T-helper 1 cell treated with Interleukin-12 subunit alpha and Interleukin-12 subunit beta and Interleukin-4 antibody, amounts not matched to agents 30 μg/mL and 1 μg/mL, for 36 hours (primary cell): ENCODE results near the gene HIVEP3.
A peak's percentile ranks its signal among the peaks of the same experiment; 100 is the strongest.

Experiments
- H3K27ac Mint-ChIP-seq: one replicate; pipeline ENCODE4 v1.8.0; 2021; ENCODE audit warnings: mild to moderate bottlenecking, mixed read lengths
- H3K27me3 Mint-ChIP-seq: one replicate; pipeline ENCODE4 v1.8.0; 2021; ENCODE audit warnings: low read depth, mixed read lengths
- H3K36me3 Mint-ChIP-seq: one replicate; pipeline ENCODE4 v1.8.0; 2021; ENCODE audit warnings: low read depth, mixed read lengths
- H3K4me1 Mint-ChIP-seq: one replicate; pipeline ENCODE4 v1.8.0; 2021; ENCODE audit warnings: low read depth, mixed read lengths
- H3K4me3 Mint-ChIP-seq: one replicate; pipeline ENCODE4 v1.8.0; 2021; ENCODE audit warnings: mild to moderate bottlenecking, moderate library complexity, mixed read lengths
- H3K9me3 Mint-ChIP-seq: one replicate; pipeline ENCODE4 v1.8.0; 2021; ENCODE audit warnings: mixed read lengths

Gene HIVEP3

DNA sequence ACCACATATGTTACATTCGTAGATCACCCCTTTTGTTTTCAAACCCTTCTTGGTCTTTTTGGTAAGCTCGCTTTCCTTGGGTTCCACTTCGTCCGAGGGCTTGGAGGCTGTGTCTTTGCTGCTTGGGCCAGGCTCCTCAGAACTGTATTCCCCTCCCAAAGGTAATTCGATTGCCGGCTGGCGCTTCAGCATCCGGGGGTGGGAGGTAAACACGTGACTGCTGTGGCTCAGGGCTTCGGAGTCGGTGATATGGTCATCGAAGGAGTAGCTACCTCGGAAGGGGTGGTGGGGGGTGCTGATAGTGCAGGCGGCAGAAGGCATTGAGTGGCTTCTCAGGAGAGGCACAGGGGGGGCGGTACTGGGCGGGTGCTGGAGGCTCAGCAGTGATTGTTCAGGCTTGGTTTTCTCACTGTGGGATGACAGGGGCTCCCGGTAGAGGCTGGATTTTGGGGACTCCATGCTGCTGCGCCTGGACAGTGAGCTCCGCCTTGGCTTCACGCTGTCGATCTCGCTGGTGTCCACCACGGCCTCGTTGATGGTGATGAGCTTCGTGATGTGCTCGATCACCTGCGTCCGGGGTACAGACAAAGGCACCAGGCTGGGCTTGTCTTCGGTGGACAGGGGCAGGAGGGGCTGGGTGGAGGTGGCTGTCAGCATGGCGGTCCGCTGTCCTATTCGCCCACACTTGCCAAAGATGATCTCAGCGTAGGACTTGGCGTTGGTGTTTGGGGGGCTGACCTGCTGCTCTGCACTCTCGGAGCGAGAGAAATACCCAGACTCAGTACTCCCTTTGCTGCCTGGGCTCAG lies 335.7 kb downstream of the HIVEP3 start:
- H3K9me3 Mint-ChIP-seq, result no peaks in the 10 kb centered on the region
- H3K27ac Mint-ChIP-seq, result no peak overlapping the region
- no peak overlapping the region for H3K4me3 Mint-ChIP-seq
- peaks cover 16% of the 10 kb centered on the region for H3K4me1 Mint-ChIP-seq
- no peaks in the 10 kb centered on the region for H3K27me3 Mint-ChIP-seq
- H3K36me3 Mint-ChIP-seq, result peaks cover 43% of the 10 kb centered on the region

DNA sequence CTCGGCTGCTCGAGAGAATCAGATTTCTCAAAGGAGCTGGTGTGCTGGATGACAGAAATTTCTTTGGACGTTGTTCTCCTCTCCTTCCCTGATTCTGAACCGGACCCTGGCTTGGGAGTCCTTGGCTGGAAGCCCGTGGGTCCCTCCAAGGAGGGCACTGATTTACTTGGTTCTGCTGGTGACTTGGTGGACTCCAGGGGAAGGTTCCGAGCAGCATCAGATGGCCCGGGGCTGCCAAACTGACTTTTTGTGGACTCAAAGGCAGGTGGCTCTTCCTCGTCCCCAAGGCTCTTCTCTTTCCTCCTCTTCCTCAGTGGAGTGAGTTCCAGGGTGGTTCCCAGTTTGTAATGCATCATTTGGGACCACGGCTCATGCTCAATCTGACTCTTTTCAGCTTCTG lies 336.4 kb downstream of the HIVEP3 start:
- Mint-ChIP-seq H3K9me3 (no peaks in the 10 kb centered on the region), H3K4me3 (no peak overlapping the region), H3K27ac (no peak overlapping the region), H3K27me3 (no peaks in the 10 kb centered on the region), H3K4me1 (peaks cover 19% of the 10 kb centered on the region), H3K36me3 (peaks cover 41% of the 10 kb centered on the region)

DNA sequence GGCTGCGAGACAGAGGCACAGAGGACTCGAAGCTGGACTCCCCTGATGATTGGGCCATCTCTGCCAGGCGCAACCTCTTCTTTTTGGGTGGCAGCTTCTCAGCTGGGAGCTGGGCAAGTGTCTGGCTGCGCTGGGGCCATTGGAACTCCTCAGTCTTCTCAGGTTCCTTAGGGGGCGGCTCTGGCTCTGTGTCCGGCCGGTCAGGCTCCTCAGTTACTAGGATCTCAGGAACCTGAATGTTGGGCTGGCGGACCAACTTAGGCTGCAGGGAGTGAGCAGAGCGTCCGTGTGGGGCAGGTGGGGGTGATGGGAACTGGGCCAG lies 336.8 kb downstream of the HIVEP3 start:
- H3K27me3 Mint-ChIP-seq, result no peaks in the 10 kb centered on the region
- no peak overlapping the region for H3K27ac Mint-ChIP-seq
- peaks cover 38% of the 10 kb centered on the region for H3K36me3 Mint-ChIP-seq
- H3K4me3 Mint-ChIP-seq, result no peak overlapping the region
- no peaks in the 10 kb centered on the region for H3K9me3 Mint-ChIP-seq
- peaks cover 19% of the 10 kb centered on the region for H3K4me1 Mint-ChIP-seq

DNA sequence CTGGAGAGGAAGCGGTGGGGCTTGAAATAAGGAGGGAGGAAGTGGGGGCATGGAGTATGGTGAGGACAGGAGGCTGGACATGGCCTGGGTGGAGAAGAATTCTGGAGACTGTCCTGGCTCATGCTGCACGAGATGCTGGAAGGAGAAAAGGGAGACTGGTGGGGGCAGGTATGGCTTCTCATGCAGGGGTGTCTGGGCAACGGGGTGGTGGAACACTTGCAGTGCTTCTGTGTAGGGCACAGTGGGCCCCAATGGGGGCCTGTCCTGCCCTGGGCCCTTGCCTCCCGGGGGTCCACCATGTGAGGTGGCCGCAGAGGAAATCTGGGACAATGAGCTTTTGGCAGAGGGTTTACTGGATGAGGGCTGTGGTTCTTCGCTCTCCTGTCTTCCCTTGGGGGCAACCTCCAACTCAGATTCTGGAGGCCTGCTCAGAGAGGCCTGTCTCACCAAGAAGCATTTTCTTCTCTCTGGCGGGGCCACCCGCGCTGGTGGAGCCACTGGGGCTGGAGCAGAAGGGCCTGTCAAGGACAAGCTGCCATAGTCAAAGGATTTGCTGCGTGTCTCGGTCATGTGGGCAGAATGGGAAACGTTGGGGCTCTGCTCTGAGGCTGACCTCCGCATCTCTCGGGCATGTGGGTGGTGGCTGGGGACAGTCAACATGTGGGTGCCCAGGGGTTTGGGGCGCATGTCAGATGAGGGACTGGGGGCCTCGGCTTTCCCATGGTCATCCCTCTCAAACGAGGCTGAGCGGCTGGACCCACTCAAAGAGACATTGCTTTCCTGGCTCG lies 337.3 kb downstream of the HIVEP3 start:
- H3K27me3 Mint-ChIP-seq, result no peaks in the 10 kb centered on the region
- peaks cover 19% of the 10 kb centered on the region for H3K4me1 Mint-ChIP-seq
- peaks cover 37% of the 10 kb centered on the region for H3K36me3 Mint-ChIP-seq
- no peaks in the 10 kb centered on the region for H3K9me3 Mint-ChIP-seq
- H3K27ac Mint-ChIP-seq, result peak overlapping the region; percentile 65
- no peak overlapping the region for H3K4me3 Mint-ChIP-seq

DNA sequence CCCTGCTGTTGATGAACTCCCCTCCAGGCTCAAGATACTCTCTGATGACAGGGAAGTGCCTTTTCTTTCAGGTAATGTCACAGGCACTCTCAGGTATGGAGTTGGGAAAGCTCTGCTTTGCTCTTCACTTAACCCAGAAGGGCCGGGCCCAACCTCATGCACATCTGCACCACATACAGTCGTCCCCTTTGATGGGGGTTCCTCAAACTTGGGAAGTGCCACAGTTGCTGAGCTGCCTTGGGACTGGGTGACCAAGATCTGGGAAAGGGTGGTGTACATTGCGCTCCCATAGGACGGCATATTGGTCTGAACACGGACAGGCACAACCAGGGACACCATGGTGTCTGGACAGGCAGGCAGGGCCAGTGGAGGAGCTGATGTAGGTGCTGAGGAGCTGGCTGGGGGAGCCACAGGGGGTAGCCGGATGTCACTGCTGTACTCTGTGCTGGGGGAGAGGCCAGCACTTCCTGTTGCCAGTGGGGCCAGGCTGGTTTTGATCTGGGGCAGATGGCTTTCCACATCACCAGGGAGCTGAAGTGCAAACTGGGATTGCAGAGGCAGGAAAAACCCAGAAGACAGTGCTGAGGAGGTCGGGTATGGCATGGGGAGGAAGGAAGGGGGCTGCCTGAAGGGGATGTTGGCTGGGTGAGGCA lies 338.1 kb downstream of the HIVEP3 start:
- Mint-ChIP-seq H3K27me3 (no peaks in the 10 kb centered on the region), H3K27ac (peak overlapping the region; percentile 65), H3K36me3 (peaks cover 38% of the 10 kb centered on the region), H3K4me3 (no peak overlapping the region), H3K4me1 (peaks cover 22% of the 10 kb centered on the region), H3K9me3 (no peaks in the 10 kb centered on the region)

DNA sequence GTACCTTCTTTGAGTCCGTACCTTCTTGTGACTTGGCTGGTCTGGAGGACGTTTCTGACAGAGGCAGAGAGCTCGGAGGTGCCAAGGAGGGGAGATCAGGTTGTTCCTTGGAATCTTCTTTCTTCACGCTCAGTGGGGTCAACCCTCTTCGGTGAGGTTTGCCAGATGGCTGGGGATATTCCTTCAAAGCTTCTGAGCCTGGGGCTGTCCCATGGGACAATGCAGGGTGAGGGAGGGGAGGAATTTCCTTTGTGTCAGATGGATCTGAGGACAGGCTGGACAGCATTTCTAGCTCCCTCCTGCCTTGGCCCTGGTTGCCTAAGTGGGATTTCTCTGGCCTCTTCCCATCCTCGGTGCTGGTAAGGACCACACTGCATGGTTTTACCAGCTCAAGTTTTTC lies 338.7 kb downstream of the HIVEP3 start:
- Mint-ChIP-seq H3K36me3 (peaks cover 41% of the 10 kb centered on the region), H3K27ac (no peak overlapping the region), H3K4me1 (peaks cover 24% of the 10 kb centered on the region), H3K27me3 (no peaks in the 10 kb centered on the region), H3K4me3 (no peak overlapping the region), H3K9me3 (no peaks in the 10 kb centered on the region)

DNA sequence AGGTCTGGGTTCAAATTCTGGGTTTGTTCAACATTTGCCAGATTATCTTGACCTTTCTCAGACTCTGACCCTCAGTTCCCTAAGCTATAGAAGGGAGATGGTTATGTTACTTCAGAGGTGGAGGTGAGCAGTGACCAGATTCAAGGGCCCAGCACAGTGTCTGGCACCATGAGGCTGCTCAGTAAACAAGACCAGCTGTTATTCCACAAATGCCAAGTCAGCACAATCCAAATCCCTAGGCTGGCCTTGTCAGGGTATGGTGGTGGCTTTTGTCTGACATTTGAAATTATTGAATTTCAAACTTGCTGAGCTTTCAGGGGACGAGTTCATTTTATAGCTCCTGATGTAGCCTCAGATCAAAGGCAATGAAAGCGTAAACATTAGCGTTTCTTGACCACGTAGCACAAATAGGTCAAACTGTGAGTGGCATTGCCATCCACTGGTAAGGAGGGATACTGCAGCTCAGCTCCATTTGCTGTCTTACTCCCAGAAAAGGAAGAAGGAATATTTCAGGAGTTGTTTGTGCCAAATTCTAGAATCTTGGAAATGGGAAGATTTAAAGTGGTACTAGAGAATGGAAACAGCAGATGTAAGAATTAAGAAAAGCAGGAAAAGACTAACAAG lies 339.9 kb downstream of the HIVEP3 start:
- no peaks in the 10 kb centered on the region for H3K9me3 Mint-ChIP-seq
- H3K4me3 Mint-ChIP-seq, result no peak overlapping the region
- peaks cover 29% of the 10 kb centered on the region for H3K4me1 Mint-ChIP-seq
- H3K36me3 Mint-ChIP-seq, result peaks cover 37% of the 10 kb centered on the region
- no peak overlapping the region for H3K27ac Mint-ChIP-seq
- H3K27me3 Mint-ChIP-seq, result no peaks in the 10 kb centered on the region

DNA sequence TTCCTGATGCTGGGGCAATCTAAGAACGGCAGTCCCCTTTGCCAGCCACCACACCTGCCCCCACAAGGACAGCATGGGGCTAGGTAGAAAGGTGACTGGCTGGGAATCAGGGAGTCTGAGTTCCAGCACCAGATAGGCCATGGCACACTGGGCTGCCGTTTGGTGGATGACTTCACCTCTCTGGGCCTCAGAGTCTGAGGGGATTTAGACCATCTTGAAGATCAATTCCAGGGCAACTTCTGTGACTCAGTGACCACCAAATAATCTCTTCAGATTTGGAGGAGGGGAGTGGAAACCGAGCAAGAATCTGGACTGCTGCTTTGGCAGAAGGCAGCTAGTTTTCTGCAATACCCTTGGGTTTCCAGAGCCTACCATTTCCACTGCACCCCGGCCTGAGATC lies 342.1 kb downstream of the HIVEP3 start:
- Mint-ChIP-seq H3K27me3 (no peaks in the 10 kb centered on the region), H3K4me1 (peaks cover 31% of the 10 kb centered on the region), H3K36me3 (peaks cover 41% of the 10 kb centered on the region), H3K27ac (no peak overlapping the region), H3K4me3 (no peak overlapping the region), H3K9me3 (no peaks in the 10 kb centered on the region)

DNA sequence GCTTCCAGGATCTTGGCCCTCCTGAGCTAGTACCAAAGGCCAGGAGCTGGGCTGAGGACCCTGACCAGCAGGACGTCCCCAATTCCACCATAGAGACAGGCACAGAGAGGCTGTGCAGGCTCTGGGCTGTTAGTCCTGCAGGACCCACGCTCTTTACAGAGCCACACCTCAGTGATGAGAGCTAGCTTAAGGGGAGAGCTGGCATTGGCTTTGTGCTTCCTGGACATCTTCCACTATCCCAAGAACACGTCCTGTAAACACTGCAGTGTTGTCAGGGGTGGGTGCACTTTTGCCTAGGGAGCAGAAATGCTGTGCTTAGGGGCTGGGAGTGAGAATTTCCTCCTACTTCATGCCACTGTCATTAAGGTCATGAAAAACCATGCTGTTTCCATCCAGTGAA lies 342.5 kb downstream of the HIVEP3 start:
- H3K4me1 Mint-ChIP-seq, result peaks cover 32% of the 10 kb centered on the region
- H3K9me3 Mint-ChIP-seq, result no peaks in the 10 kb centered on the region
- no peak overlapping the region for H3K4me3 Mint-ChIP-seq
- no peaks in the 10 kb centered on the region for H3K27me3 Mint-ChIP-seq
- H3K36me3 Mint-ChIP-seq, result peaks cover 41% of the 10 kb centered on the region
- no peak overlapping the region for H3K27ac Mint-ChIP-seq

DNA sequence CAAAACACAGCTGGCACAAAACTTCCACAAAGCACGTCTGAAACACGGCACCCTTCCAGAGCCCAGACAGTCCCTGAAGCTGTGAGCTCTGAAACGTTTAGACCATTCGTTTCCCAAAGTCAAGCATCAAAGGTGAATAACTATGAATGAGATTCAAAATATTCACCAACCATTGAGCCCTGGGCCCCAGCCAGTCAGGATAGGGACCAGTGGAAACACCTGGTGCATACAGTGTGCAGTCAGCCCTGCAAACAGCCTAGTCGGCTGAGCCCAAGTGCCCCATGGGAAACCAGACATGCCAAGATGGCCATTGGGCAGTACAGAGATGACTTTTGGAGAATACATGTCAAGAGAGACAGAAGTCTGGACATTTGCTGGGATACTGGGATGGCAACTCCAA lies 343.9 kb downstream of the HIVEP3 start:
- peaks cover 33% of the 10 kb centered on the region for H3K36me3 Mint-ChIP-seq
- H3K4me1 Mint-ChIP-seq, result peaks cover 24% of the 10 kb centered on the region
- H3K9me3 Mint-ChIP-seq, result no peaks in the 10 kb centered on the region
- no peak overlapping the region for H3K27ac Mint-ChIP-seq
- H3K4me3 Mint-ChIP-seq, result no peak overlapping the region
- H3K27me3 Mint-ChIP-seq, result no peaks in the 10 kb centered on the region

DNA sequence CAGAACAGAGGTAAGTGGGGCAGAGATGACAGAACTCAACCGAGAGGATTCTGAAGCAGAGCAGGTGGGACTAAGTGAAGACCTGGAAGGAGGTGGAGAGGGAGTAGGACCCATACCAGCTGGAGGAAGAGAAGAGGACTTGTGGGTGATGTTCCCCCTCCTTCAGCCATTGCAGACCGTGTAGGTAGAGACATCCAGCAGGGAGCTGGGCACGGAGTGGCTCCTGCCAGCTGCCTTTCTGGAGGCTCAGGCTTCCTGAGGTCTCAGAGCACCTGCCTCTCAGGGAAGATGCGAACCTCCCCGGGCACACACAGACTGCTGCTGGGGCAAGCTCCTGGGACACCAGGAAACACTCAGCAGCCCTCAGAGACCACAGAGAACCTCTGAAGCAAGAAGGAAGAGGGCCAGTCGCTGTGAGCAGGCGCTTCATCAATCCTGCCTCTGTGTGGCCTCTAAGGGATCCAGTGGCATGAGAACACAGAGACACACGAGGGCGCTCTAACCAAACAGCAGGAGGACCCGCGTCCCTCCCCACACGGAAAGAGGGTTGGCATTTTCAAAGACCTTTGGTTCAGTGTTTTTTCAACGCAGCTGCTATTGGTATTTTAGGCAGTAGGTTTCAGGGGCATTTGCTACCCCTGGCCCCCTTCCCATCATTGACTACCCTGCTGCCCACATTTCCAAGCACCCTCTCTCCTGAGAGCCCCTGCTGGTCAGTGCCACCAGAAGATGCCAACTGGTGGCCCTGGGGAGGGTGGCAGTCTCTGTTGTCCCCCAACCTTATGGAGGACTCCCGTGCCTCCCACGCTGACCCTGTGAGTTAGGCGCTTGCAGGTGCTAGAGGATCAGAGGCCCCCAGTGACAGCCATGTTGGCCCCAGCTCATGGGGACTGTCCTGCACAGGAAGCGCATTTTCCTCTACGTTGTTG lies 344.7 kb downstream of the HIVEP3 start:
- peaks cover 24% of the 10 kb centered on the region for H3K4me1 Mint-ChIP-seq
- no peaks in the 10 kb centered on the region for H3K9me3 Mint-ChIP-seq
- peaks cover 28% of the 10 kb centered on the region for H3K36me3 Mint-ChIP-seq
- H3K27me3 Mint-ChIP-seq, result no peaks in the 10 kb centered on the region
- H3K4me3 Mint-ChIP-seq, result no peak overlapping the region
- H3K27ac Mint-ChIP-seq, result no peak overlapping the region

DNA sequence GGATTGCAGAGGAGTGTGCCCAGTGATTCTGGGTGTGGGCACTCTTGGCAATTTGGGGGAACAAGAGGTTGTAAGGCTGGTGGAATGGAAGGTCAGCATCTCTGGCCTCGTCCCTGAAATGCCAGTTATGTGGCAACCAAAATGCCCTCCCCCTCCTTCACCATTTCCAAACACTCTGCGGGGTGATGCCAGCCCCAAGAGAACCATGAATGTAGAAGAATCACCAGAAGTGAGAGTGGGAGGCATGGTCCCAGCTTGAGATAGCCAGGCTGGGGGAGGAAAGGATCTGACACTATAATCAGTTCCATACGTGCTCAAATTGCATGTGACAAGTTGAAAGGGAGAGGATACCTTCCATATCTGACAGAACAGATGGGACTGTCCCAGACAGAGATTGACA lies 345.5 kb downstream of the HIVEP3 start:
- peaks cover 30% of the 10 kb centered on the region for H3K36me3 Mint-ChIP-seq
- H3K27me3 Mint-ChIP-seq, result no peaks in the 10 kb centered on the region
- H3K9me3 Mint-ChIP-seq, result no peaks in the 10 kb centered on the region
- H3K4me1 Mint-ChIP-seq, result peaks cover 24% of the 10 kb centered on the region
- no peak overlapping the region for H3K27ac Mint-ChIP-seq
- no peak overlapping the region for H3K4me3 Mint-ChIP-seq

DNA sequence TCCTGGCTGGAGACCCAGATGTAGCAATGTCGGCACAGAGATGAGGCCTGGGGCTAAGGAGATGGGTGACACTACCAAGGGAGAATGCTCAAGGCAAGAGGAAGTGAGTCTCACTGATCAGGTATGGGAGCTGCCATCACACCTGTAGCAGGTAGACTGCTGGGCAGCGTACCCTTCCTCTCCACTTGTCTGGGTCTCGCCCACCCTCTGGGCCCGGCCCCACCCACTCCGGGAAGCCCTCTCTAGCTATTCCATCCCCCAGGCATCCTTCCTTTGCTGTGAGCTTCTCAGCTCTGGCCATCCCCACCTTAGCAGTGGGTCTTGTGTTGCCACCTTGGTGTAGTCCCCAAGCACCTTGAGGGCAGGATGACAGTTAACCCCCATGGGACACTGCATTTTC lies 346.5 kb downstream of the HIVEP3 start:
- H3K27me3 Mint-ChIP-seq, result no peaks in the 10 kb centered on the region
- peaks cover 20% of the 10 kb centered on the region for H3K4me1 Mint-ChIP-seq
- no peak overlapping the region for H3K4me3 Mint-ChIP-seq
- no peaks in the 10 kb centered on the region for H3K9me3 Mint-ChIP-seq
- peaks cover 28% of the 10 kb centered on the region for H3K36me3 Mint-ChIP-seq
- H3K27ac Mint-ChIP-seq, result no peak overlapping the region

DNA sequence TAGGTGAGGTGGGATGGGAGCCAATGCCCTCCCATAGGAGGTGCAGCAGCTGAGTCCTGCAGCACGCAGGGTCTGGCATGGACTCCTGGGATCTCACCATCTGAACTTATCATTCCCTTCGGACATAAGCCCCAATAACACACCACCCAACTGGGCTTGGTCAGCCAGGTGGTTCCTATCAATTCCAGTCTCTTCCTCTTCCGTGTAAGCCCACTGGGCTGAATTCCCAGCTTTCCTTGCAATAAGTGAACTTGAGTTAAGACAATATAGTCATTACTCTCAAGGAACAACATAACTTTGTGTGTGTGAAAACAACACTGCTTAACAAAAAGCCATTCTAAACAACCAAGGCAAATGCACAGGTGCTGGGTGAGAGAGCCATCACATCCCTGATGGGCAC lies 347.7 kb downstream of the HIVEP3 start:
- H3K9me3 Mint-ChIP-seq, result no peaks in the 10 kb centered on the region
- H3K4me1 Mint-ChIP-seq, result peaks cover 19% of the 10 kb centered on the region
- H3K4me3 Mint-ChIP-seq, result no peak overlapping the region
- H3K27ac Mint-ChIP-seq, result no peak overlapping the region
- peaks cover 32% of the 10 kb centered on the region for H3K36me3 Mint-ChIP-seq
- no peaks in the 10 kb centered on the region for H3K27me3 Mint-ChIP-seq
